Measurements from ENCODE around the gene BRD3.

The BRD3 gene

GRCh38 chr9:134034215-134035040 is 33.4 kb downstream of the BRD3 start:
- Histone ChIP-seq H3K27ac (no peak overlapping the region), H3K4me3 (no peak overlapping the region)
- TF ChIP-seq CTCF (IDR thresholded peaks at IDR 0.05): no peak
- DNase-seq (ENCODE audit: low spot score): no peak

DNA sequence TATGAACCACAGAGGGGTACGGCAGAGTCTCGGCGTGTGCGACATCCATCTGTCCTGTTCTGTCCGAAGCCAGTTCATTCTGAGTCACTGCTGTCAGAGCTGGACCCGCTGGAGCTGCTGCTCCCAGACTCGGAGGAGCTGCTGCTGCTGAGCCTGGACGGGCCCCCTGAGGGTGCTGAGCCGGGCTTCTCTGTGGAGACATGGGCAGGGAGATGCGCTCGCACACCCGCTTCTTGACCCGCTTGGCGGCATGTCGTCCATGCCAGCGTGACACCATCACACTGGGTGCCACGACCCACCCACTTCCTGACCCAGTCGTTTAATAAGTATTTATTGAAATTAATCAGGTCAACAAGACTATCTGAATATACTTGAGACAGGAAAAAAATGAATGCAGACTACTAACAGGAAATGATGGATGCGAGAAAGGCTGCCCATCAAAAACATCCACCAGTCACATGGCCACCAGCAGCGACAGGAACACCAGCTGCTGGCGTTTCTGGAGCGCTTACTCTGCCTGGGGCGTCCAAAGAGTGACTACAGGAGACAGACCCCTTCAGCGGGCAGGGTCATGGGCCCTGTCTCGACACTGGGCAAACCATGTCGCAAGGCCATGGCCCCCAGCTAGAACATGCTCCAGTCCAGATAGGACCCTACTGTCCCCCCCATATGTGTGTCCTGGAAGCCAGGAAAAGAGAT is 34.2 kb downstream of the BRD3 start:
- H3K4me3 ChIP-seq: no peak overlapping the region
- H3K27ac ChIP-seq: no peak overlapping the region
- TF ChIP-seq CTCF (IDR thresholded peaks at IDR 0.05): no peak
- no peak for DNase-seq (ENCODE audit: low spot score)

DNA sequence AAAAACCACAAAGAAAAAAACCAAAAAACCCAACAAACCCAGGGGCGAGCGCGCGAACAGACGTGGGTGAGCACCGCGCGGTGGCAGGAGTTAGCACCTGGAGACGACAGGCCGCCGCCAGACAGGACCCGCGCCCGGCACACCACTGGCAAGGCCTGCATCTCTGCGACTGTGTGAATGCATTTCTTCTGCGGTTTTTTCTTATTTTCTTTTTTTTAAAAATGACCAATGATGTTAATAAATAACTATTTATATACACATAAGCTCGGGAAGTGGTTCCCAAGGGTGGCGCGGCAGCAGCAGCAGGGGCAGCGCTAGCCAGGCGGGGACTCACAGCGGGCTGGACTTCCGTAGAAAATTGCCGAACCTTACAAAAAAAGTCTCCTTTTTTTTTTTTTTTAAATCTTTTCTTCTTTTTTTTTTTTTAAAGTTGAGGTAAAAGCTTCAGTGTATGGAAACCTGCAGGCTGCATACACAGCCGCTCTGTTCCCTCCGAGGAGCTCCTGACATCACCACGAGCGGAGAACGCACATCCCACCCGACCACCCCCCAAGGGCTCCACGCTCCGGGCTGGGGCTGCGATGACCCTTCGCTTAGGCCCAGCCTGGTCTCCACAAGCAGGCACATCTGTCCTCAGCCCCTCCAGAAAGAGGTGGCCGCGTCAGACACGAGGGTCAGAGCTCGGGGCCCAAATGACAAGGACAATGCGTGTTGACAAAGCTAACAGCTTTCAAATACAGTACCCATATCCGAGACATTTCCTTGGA is 35.2 kb downstream of the BRD3 start:
- DNase-seq (ENCODE audit: low spot score): no peak

DNA sequence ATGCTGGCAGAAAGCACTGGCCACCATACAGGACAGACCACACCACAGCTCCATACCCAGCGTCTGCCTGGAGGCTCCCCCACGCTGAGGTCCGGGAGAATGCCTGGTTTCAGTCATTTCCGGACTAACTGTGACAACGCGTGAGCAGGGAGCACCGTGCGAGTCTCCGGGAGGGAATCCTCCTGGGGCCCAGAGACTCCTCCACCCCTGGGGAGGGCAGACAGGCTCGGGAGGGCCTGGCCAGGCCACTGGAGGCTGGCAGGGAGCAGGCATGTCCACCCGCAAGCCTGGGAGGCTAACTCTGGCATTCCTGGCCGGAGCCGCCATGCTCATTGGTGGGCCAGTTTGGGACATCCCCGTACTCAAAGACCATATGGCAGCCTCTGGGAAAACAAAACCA is 36.0 kb downstream of the BRD3 start:
- TF ChIP-seq CTCF (IDR thresholded peaks at IDR 0.05): no peak
- no peak overlapping the region for H3K4me3 ChIP-seq
- no peak for DNase-seq (ENCODE audit: low spot score)
- no peak overlapping the region for H3K27ac ChIP-seq

More for the DNA sequence above, 35.2 kb downstream of the BRD3 start:
- Histone ChIP-seq H3K27ac (no peak overlapping the region), H3K4me3 (no peak overlapping the region)
- no peak for TF ChIP-seq CTCF (IDR thresholded peaks at IDR 0.05)

DNA sequence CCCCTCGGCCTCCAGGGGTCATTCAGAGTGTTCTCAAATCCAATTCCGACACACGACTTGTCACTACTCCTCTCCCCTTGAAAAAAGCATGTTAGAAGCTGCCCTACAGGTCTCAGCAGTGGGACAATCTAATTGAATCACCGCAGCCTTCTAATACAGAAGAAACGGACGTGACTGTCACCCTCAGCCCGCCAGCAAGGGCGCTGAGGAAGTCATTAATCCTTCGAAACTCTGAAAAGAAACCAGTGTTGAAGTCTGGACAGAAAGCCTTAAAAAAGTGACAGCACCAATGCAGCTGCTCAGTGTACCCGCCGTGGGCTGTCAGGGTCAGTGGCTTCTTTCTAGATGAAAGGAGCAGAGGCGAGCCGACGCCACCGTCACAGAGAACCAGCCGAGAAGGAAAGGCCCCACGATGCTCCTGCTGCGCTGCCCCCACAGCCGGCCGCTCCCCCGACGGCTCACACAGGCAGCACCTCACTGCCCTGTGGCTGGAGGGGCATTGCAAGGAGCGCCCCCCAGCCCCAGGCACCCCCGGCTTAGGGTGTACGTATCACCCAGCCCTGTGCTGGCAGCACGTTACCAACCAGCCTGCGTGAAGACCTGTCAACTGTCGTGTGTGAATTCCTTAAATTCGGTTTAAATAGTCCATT is 36.9 kb downstream of the BRD3 start:
- DNase-seq (ENCODE audit: low spot score): no peak
- no peak overlapping the region for H3K4me3 ChIP-seq
- no peak for TF ChIP-seq CTCF (IDR thresholded peaks at IDR 0.05)
- H3K27ac ChIP-seq: no peak overlapping the region

- H3K4me3 ChIP-seq: no peak overlapping the region
- no peak overlapping the region for H3K27ac ChIP-seq
- DNase-seq (ENCODE audit: low spot score): no peak
- TF ChIP-seq CTCF (IDR thresholded peaks at IDR 0.05): no peak
Observed at GRCh38 chr9:134029248-134030226, 38.3 kb downstream of the BRD3 start.

All from coronary artery (tissue), 2 donors.